Measurements from ENCODE around the gene POU2F1.

The POU2F1 gene

GRCh38 chr1:167367705-167368104, 147.0 kb downstream of the POU2F1 start:
- DNase-seq: no peak

DNA sequence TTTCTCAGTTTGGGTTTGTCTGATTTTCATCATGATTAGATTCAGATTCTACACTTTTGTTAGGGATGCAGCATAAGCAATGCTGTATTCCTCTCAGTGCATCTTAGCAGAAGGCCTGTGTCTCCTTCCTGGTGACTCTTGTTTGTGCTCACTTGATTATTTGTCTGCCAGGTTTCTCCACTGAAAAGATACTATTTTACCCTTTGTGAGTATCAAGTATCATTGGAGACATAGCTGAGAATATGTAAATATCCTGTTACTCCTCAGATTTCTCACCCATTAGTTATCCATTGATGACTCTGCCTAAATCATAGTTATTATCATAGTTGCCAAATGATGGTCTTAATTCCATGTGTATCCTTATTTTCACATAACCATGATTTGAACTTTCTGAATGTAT, 148.5 kb downstream of the POU2F1 start:
- DNase-seq: no peak

DNA sequence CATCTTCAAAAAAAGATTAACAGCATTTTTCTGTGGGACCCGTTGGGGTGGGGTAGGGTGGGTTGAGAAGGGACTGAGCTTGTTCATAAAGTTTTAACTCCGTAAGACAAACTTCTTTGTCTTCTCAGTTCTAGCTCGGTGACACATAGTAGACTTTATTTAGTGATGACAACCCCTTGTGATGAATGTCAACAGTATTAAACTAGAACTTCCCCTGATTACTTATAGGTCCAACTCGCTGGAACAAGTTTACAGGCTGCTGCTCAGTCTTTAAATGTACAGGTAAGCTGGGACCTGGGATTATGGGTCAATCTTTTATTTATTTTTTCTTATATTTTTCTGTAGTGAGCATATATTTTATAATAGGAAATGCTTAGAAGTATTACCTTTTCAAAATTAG, 149.2 kb downstream of the POU2F1 start:
- DNase-seq: no peak

- DNase-seq: no peak
These were observed 150.3 kb downstream of the POU2F1 start for GRCh38 chr1:167371030-167371429.

DNA sequence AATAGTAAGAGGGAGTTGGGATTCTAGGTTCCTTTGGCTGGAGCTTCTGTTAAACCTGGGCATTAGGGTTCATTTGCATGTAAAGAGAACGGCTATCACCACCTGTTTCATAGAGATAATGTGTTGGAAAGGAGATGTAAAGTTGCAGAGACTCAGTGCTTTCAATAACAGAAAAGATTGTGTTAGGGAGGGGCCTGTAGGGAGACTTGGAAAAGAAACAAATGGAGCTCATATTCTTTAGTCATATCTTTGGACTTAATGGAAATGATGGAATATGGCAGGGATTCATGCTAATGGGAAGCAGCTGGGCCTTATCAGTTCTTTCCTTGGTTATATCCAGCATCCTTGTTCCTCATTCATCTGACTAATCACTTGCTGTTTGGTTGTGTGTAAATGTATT, 152.7 kb downstream of the POU2F1 start:
- no peak for DNase-seq

DNA sequence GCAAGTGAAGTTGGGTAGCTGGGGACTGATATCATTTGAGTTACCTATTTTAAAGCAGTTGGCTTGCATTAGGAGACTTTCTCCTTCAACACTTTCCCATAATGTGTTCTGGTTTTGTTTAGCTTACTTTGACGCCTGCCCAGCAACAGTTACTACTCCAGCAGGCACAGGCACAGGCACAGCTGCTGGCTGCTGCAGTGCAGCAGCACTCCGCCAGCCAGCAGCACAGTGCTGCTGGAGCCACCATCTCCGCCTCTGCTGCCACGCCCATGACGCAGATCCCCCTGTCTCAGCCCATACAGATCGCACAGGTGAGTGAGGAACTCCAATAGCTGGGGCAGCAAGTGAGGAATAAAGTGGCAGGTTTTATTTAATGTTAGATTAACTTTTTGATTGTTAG, 153.3 kb downstream of the POU2F1 start:
- no peak for DNase-seq

GRCh38 chr1:167375949-167376348, 155.3 kb downstream of the POU2F1 start:
- DNase-seq: no peak

DNA sequence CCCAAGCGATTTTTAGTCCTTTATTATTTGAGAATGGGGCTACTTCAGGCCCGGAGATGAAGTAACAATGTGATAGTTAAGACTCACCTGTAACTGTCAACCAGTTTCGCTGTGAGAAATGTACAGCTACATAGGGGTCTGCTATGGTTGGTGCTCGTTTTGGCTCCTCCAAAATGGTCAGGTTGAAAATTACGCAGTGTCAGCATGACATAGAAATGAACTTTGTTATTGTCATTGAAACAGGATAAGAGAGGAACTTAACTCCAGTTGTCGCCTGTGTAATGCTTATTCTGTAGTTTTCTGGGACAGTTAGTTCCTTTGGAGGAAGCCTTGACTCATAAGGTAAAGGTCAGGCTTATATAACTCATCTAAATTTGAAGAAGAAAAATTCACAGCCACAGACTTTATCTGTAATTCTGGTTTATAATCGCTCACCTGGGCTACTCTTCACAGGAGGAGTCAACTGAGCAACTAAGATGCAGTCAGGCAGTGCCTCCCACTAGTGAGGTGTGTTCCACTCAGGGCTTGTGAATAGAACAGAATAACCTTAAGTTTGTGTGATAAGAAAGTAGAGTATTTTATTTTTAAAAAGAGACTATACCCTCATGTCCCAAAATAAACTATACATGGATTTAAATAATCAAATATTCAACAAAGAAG, 166.7 kb downstream of the POU2F1 start:
- peak; percentile 43 to 85 (median 68) for DNase-seq

- no peak for DNase-seq
These were observed 168.3 kb downstream of the POU2F1 start for GRCh38 chr1:167388976-167389375.

- no peak for DNase-seq
These were observed 171.6 kb downstream of the POU2F1 start for GRCh38 chr1:167392200-167392696.

DNA sequence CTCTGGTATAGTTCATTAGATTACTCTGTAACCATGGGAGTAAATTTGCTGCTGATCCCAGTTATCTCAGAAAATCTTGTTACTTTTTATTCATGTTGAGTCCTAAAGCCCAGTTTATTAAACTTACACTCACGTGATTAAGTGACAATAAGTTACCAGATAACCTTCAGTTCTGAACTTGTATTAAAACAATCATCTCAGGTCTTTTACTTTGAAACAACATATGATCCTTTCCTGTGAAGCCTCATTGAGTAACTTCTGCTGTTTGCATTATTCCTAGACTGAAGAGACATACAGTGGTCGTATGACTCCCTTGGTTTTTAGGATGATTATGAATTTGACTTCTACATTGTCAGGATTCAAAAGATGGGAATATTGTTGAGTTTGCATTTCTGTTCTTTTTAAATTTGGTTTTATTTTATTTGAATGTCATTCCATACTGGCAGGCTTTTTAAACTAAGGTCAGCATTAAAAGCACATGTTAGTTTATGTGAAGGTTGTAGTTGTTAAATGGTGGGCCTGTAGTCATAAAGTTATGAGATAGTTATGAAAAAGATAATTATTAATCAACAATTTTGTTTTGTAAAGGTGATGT, 179.8 kb downstream of the POU2F1 start:
- DNase-seq: no peak

DNA sequence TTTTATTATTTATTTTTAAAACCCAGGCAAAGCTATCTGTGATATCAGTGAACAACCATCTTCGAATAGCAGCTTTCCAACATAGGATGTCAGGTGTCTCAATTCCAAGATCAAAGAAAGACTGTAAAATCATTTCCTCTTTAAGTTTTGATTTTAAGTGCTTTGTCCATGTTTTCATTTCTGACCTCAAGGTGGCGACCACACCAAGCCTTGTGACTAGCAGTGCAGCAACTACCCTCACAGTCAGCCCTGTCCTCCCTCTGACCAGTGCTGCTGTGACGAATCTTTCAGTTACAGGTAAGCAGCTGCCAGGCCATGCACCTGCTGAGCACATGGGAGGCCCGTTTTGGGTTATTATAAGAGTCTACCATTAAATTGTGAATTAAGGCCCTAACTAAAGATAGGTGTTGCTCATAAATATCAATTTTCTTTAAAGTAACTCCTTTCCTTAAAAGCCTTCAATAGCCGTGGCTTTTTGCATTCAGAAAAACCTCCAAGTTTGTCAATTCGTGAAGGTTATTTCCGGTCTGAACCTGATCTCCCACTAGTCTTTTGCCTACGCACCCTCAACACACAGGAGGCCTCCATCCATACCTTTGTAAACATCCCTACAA, 180.7 kb downstream of the POU2F1 start:
- peak; percentile 55 to 68 (median 66) for DNase-seq

- DNase-seq: no peak
These were observed 183.6 kb downstream of the POU2F1 start for GRCh38 chr1:167404161-167404888.

DNA sequence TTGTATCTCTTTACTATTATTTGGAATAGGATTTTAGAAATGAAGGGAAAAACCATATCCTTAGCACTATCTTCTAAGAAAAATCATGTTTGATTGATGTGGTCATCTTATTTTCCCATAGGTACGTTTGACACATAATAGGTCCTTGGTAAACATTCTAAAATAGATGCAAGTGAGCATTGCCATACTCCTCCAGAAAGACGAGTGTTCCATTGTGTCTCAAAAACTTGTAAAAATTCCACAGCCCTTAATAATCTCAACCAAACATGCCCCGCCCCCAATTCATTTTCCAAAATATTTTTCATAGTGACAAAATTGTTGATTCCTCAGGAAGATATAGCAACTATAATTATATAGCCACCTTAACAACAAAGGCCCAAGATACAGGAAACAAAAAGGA, 184.2 kb downstream of the POU2F1 start:
- no peak for DNase-seq

DNA sequence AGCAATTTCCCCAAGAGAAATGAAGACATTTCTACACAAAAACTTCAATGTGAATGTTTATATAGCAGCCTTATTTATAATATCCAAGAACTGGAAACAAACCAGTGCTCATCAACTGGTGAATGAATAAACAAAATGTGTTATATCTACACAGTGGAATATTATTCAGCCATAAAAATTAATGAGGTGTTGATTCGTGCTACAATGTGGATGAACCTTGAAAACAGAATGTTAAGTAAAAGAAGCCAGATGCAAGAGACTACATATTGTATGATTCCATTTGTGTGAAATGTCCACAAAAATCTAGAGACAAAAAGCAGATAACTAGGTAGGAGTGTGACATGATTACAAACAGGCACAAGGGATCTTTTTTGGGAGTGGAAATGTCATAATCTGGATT, 187.7 kb downstream of the POU2F1 start:
- no peak for DNase-seq

- no peak for DNase-seq
These were observed 188.5 kb downstream of the POU2F1 start for GRCh38 chr1:167409183-167409582.

- no peak for DNase-seq
These were observed 191.4 kb downstream of the POU2F1 start for GRCh38 chr1:167412072-167412471.

DNA sequence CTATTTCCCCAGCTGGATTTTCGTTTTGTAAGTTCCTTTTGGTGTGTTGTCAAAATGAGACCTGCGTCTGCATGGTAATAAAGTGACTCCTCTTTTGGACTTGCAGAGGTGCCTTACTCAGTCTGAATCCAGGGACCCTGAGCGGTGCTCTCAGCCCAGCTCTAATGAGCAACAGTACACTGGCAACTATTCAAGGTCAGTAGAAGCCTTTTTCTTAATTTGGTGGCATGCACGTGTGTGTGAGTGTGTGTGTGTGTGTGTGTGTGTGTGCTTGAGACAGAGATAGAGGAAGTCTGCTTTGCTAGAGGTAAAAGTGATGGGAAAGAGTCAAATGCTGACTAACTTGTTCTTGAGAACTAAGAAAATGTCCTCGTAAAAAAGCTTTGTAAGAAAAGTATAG, 192.2 kb downstream of the POU2F1 start:
- DNase-seq: peak in 1 of 4 experiments; percentile 5

GRCh38 chr1:167413328-167413727, 192.6 kb downstream of the POU2F1 start:
- no peak for DNase-seq

GRCh38 chr1:167416506-167416905, 195.8 kb downstream of the POU2F1 start:
- peak in 3 of 4 experiments; percentile 10 to 37 (median 25) for DNase-seq

GRCh38 chr1:167418391-167418790, 197.7 kb downstream of the POU2F1 start:
- no peak for DNase-seq

DNA sequence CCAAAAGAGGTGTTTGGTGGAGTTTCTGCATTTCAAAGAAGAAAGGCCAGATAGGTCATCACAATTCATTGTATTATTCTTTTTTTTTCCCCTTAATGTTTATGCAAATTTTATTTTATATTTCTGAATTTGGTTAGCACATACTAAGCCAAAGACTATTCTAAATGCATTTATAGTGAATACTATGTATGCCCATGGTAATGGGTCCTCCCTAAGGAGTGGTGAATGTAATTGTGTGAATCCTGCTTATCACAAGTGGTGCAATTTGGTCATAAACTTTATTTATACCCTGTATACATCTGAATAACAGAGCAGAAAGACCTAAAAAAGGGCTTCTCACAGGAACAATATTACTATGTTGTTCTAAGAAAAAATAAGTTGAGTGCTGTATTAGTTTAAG, 198.6 kb downstream of the POU2F1 start:
- no peak for DNase-seq

DNA sequence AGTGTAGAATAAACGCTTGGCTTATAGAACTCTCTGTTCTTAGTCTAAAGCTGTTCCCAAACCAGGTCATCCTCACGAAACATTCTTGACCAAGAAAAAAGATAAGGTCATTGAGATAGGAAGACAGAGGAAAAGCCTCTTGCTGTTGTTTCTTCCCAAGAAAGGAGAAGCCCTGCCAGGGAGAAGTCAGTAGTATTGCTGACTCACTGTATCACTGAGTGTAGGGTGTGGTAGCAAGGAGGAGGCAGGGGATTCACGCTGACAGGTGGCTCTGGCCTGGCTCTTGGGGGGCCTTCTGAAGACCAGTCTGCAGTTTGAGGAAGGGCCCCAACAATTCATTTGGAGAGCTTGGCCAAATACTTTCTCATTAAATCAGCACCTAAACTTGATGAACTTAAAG, 199.8 kb downstream of the POU2F1 start:
- peak in 3 of 4 experiments; percentile 26 to 46 (median 28) for DNase-seq

All from suppressor macrophage (primary cell).